WTC11 (cell line): ENCODE measurements around the gene OSTM1. TPM values are rescaled to one million over a fixed set of nuclear protein-coding genes. Genes with fewer than 3 reads are reported as not detected.

Experiments
- ATAC-seq: fragments of 200-7000 bp; cut with Tn5 transposase; 2 replicates; pipeline ENCODE4 v1.10.0; 2021; ENCODE audit warnings: mild to moderate bottlenecking, moderate library complexity
- CTCF ChIA-PET: fragments of 300-600 bp; sonication (Branson Sonifier 250); formaldehyde crosslinking; loops from one replicate; lab custom pipeline; 2021; ENCODE audit warnings: antibody characterized with exemption; lab: Charles Lee
- POLR2A ChIA-PET: fragments of 350-600 bp; sonication (Branson Sonifier 250); formaldehyde crosslinking; loops from one replicate; lab custom pipeline; 2021; ENCODE audit warnings: antibody characterized with exemption; lab: Charles Lee
- DNase-seq: peaks from one replicate; pipeline ENCODE4 v3.0.0; 2021; ENCODE audit warnings: low spot score
- H3K27ac Mint-ChIP-seq: 2 replicates; pipeline ENCODE4 v1.8.0; 2021; ENCODE audit warnings: mixed read lengths
- H3K27me3 Mint-ChIP-seq: 2 replicates; pipeline ENCODE4 v1.8.0; 2021; ENCODE audit warnings: low read depth, mild to moderate bottlenecking, moderate library complexity, mixed read lengths
- H3K36me3 Mint-ChIP-seq: 2 replicates; pipeline ENCODE4 v1.8.0; 2021; ENCODE audit warnings: mixed read lengths
- H3K4me1 Mint-ChIP-seq: 2 replicates; pipeline ENCODE4 v1.8.0; 2022; ENCODE audit warnings: mixed read lengths
- H3K4me3 Mint-ChIP-seq: 2 replicates; pipeline ENCODE4 v1.8.0; 2021; ENCODE audit warnings: mild to moderate bottlenecking, moderate library complexity, mixed read lengths
- H3K9me3 Mint-ChIP-seq: 2 replicates; pipeline ENCODE4 v1.8.0; 2021; ENCODE audit warnings: mixed read lengths
- ARID4B ChIP-seq: sonication (generic); formaldehyde crosslinking; IDR thresholded peaks from 2 replicates; pipeline ENCODE4 v1.8.0; 2023; ENCODE audit warnings: missing genetic modification reagents, mild to moderate bottlenecking, borderline replicate concordance
- ATF6 ChIP-seq: sonication (generic); formaldehyde crosslinking; IDR thresholded peaks from 2 replicates; pipeline ENCODE4 v1.8.1; 2023; ENCODE audit warnings: mild to moderate bottlenecking, missing genetic modification reagents
- CBFB ChIP-seq: sonication (generic); formaldehyde crosslinking; IDR thresholded peaks from 2 replicates; pipeline ENCODE4 v1.8.1; 2022; ENCODE audit warnings: mild to moderate bottlenecking, low read depth, missing genetic modification reagents
- CREB1 ChIP-seq: sonication (generic); formaldehyde crosslinking; IDR thresholded peaks from 2 replicates; pipeline ENCODE4 v1.8.0; 2023; ENCODE audit warnings: mild to moderate bottlenecking, missing genetic modification reagents
- ELF4 ChIP-seq: sonication (generic); formaldehyde crosslinking; IDR thresholded peaks from 2 replicates; pipeline ENCODE4 v1.8.1; 2022; ENCODE audit warnings: low read depth, mild to moderate bottlenecking, moderate library complexity, missing genetic modification reagents
- ESRRA ChIP-seq: sonication (generic); formaldehyde crosslinking; IDR thresholded peaks from 2 replicates; pipeline ENCODE4 v1.8.1; 2022; ENCODE audit warnings: mild to moderate bottlenecking, missing genetic modification reagents, borderline replicate concordance
- ETV6 ChIP-seq: sonication (generic); formaldehyde crosslinking; IDR thresholded peaks from 2 replicates; pipeline ENCODE4 v1.8.1; 2022; ENCODE audit warnings: mild to moderate bottlenecking, missing genetic modification reagents
- FOXK1 ChIP-seq: sonication (generic); formaldehyde crosslinking; IDR thresholded peaks from 2 replicates; pipeline ENCODE4 v1.8.0; 2022; ENCODE audit warnings: mild to moderate bottlenecking, moderate library complexity, missing genetic modification reagents
- GTF2I ChIP-seq: fragments of 250-450 bp; sonication (Bioruptor Pico); conservative IDR thresholded peaks from 2 replicates; pipeline ENCODE4 v1.4.0; 2021; ENCODE audit warnings: mild to moderate bottlenecking
- HMGA2 ChIP-seq: fragments of 250-450 bp; sonication (Bioruptor Pico); IDR thresholded peaks from 2 replicates; pipeline ENCODE4 v1.4.0; 2021; ENCODE audit warnings: mild to moderate bottlenecking, moderate library complexity
- JUN ChIP-seq: sonication (generic); formaldehyde crosslinking; IDR thresholded peaks from 2 replicates; pipeline ENCODE4 v1.8.0; 2023; ENCODE audit warnings: mild to moderate bottlenecking, missing genetic modification reagents
- KAT7 ChIP-seq: sonication (generic); formaldehyde crosslinking; IDR thresholded peaks from 2 replicates; pipeline ENCODE4 v1.8.1; 2023; ENCODE audit warnings: missing genetic modification reagents, mild to moderate bottlenecking, borderline replicate concordance
- MXD4 ChIP-seq: fragments of 250-450 bp; sonication (Bioruptor Pico); IDR thresholded peaks from 2 replicates; pipeline ENCODE4 v1.8.0; 2021; ENCODE audit warnings: mild to moderate bottlenecking, moderate library complexity, borderline replicate concordance
- NR2C2 ChIP-seq: sonication (generic); formaldehyde crosslinking; IDR thresholded peaks from 2 replicates; pipeline ENCODE4 v1.8.0; 2022; ENCODE audit warnings: mild to moderate bottlenecking, missing genetic modification reagents
- NR3C1 ChIP-seq: sonication (generic); formaldehyde crosslinking; conservative IDR thresholded peaks from 2 replicates; pipeline ENCODE4 v1.8.1; 2023; ENCODE audit warnings: low read depth, mild to moderate bottlenecking, missing genetic modification reagents
- RELA ChIP-seq: sonication (generic); formaldehyde crosslinking; IDR thresholded peaks from 2 replicates; pipeline ENCODE4 v1.8.1; 2022; ENCODE audit warnings: missing genetic modification reagents, mild to moderate bottlenecking, borderline replicate concordance
- SMAD3 ChIP-seq: sonication (generic); formaldehyde crosslinking; IDR thresholded peaks from 2 replicates; pipeline ENCODE4 v1.8.0; 2022; ENCODE audit warnings: missing genetic modification reagents, mild to moderate bottlenecking, borderline replicate concordance
- SMAD4 ChIP-seq: sonication (generic); formaldehyde crosslinking; IDR thresholded peaks from 2 replicates; pipeline ENCODE4 v1.8.0; 2022; ENCODE audit warnings: mild to moderate bottlenecking, missing genetic modification reagents
- SP1 ChIP-seq: sonication (generic); formaldehyde crosslinking; conservative IDR thresholded peaks from 2 replicates; pipeline ENCODE4 v1.8.1; 2022; ENCODE audit warnings: missing genetic modification reagents
- TP53 ChIP-seq: sonication (generic); formaldehyde crosslinking; IDR thresholded peaks from 2 replicates; pipeline ENCODE4 v1.8.1; 2023; ENCODE audit warnings: mild to moderate bottlenecking, missing genetic modification reagents
- USF1 ChIP-seq: sonication (generic); formaldehyde crosslinking; IDR thresholded peaks from 2 replicates; pipeline ENCODE4 v1.8.0; 2022; ENCODE audit warnings: mild to moderate bottlenecking, missing genetic modification reagents
- ZBTB43 ChIP-seq: sonication (generic); formaldehyde crosslinking; IDR thresholded peaks from 2 replicates; pipeline ENCODE4 v1.8.1; 2023; ENCODE audit warnings: mild to moderate bottlenecking, missing genetic modification reagents
- ZNF121 ChIP-seq: sonication (generic); formaldehyde crosslinking; IDR thresholded peaks from 2 replicates; pipeline ENCODE4 v1.8.0; 2023; ENCODE audit warnings: missing genetic modification reagents
- ZNF281 ChIP-seq: sonication (generic); formaldehyde crosslinking; IDR thresholded peaks from 2 replicates; pipeline ENCODE4 v1.8.0; 2023; ENCODE audit warnings: mild to moderate bottlenecking, missing genetic modification reagents
- ZNF396 ChIP-seq: fragments of 250-450 bp; sonication (Bioruptor Pico); IDR thresholded peaks from 2 replicates; pipeline ENCODE4 v1.8.0; 2021; ENCODE audit warnings: mild to moderate bottlenecking, moderate library complexity, borderline replicate concordance
- ZNF423 ChIP-seq: fragments of 250-450 bp; sonication (Bioruptor Pico); IDR thresholded peaks from 2 replicates; pipeline ENCODE4 v2.1.2; 2022; ENCODE audit warnings: mild to moderate bottlenecking, moderate library complexity
- total RNA-seq: library from RNA; stranded (reverse); gene quantifications from 3 replicates; pipeline ENCODE4 v1.2.3, GENCODE V29; 2021

OSTM1 gene
- total RNA-seq, 1 experiment from 2014 or later, result 34.1 TPM

- H3K4me1 Mint-ChIP-seq, result peaks cover 18% of the 10 kb centered on the region
- no peak for TF ChIP-seq RELA
- no peak for TF ChIP-seq SP1 (CRISPR knock-in tag)
- TF ChIP-seq NR2C2, result no peak
- TF ChIP-seq ZNF281 (CRISPR knock-in tag), result no peak
- no peak for TF ChIP-seq ESRRA (CRISPR knock-in tag)
- TF ChIP-seq ATF6 (CRISPR knock-in tag), result no peak
- TF ChIP-seq ZNF423 (CRISPR knock-in tag), result no peak
- DNase-seq (no peak), ATAC-seq (no peak)
- H3K36me3 Mint-ChIP-seq, result no peaks in the 10 kb centered on the region
- CTCF ChIA-PET, result interaction anchor here (0.8 kb wide), 1 partner anchor 69 kb away, joined by 3 read pairs; no protein-coding TSS in a partner anchor
- POLR2A ChIA-PET, result no interaction called here
- no peak overlapping the region for H3K27ac Mint-ChIP-seq
- peaks cover 31% of the 10 kb centered on the region for H3K27me3 Mint-ChIP-seq
- no peaks in the 10 kb centered on the region for H3K9me3 Mint-ChIP-seq
- no peak overlapping the region for H3K4me3 Mint-ChIP-seq
Measured at GRCh38 chr6:108107102-108107501, 32.6 kb upstream of the OSTM1 start.

GRCh38 chr6:108106694-108107093 is 32.2 kb upstream of the OSTM1 start:
- peaks cover 18% of the 10 kb centered on the region for H3K4me1 Mint-ChIP-seq
- CTCF ChIA-PET, result no interaction called here
- no peak for DNase-seq

More at GRCh38 chr6:108106694-108107093, 32.2 kb upstream of the OSTM1 start:
- Mint-ChIP-seq H3K36me3 (no peaks in the 10 kb centered on the region), H3K27me3 (peaks cover 27% of the 10 kb centered on the region), H3K27ac (0 out of 2 replicates have a peak overlapping the region, but pooled peaks have one; percentile 3), H3K9me3 (no peaks in the 10 kb centered on the region), H3K4me3 (no peak overlapping the region)
- ATAC-seq, result peak; percentile 17; the same call in 1 of the 2 replicates
- TF ChIP-seq HMGA2 (CRISPR knock-in tag) (no peak), USF1 (CRISPR knock-in tag) (no peak), ELF4 (no peak), NR3C1 (no peak), ZNF396 (CRISPR knock-in tag) (no peak), ZNF121 (no peak), MXD4 (CRISPR knock-in tag) (no peak), ZBTB43 (no peak), ETV6 (CRISPR knock-in tag) (no peak), TP53 (CRISPR knock-in tag) (no peak), FOXK1 (no peak), GTF2I (CRISPR knock-in tag) (no peak), CREB1 (CRISPR knock-in tag) (no peak), ESRRA (CRISPR knock-in tag) (no peak), KAT7 (no peak), ARID4B (CRISPR knock-in tag) (no peak), CBFB (CRISPR knock-in tag) (no peak), JUN (CRISPR knock-in tag) (no peak), SMAD3 (no peak), SMAD4 (no peak)
- POLR2A ChIA-PET, result no interaction called here
